ENCODE measurements around the gene MAOA. TPM values are rescaled to one million over a fixed set of nuclear protein-coding genes. Genes with fewer than 3 reads are reported as not detected.

MAOA gene
- total and polyA plus RNA-seq, 9 of the 15 experiments (the other 6 are each of a cell fraction or from before 2014, with no cell fraction given): 0.68 to 2.7 (median 1.9) TPM

DNA sequence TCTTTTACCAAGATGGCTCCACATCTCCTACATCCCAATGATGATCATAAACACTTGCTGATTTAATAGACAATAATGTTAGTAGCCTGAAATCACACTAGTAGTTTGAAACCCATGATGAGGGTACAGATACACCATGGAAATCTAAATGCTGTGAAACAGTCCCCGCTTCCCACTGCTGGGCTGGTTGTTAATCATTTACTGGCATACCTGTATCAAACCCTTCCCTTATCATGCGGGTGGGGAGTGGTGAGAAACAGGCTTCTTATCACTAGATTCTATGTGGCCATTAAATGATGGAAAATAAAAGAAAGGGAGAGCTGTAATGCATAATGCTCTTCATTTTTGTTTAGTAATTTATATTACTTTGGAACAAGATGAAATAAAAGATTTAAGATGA, 21.9 kb downstream of the MAOA start (continued):
- TF ChIP-seq, protein P1, sequence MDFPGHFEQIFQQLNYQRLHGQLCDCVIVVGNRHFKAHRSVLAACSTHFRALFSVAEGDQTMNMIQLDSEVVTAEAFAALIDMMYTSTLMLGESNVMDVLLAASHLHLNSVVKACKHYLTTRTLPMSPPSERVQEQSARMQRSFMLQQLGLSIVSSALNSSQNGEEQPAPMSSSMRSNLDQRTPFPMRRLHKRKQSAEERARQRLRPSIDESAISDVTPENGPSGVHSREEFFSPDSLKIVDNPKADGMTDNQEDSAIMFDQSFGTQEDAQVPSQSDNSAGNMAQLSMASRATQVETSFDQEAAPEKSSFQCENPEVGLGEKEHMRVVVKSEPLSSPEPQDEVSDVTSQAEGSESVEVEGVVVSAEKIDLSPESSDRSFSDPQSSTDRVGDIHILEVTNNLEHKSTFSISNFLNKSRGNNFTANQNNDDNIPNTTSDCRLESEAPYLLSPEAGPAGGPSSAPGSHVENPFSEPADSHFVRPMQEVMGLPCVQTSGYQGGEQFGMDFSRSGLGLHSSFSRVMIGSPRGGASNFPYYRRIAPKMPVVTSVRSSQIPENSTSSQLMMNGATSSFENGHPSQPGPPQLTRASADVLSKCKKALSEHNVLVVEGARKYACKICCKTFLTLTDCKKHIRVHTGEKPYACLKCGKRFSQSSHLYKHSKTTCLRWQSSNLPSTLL (IDR thresholded peaks at IDR 0.05): no peak
- no peak for TF ChIP-seq SIRT6 (IDR thresholded peaks at IDR 0.05; ENCODE audit: low read depth, low read length)
- TF ChIP-seq, protein P2, sequence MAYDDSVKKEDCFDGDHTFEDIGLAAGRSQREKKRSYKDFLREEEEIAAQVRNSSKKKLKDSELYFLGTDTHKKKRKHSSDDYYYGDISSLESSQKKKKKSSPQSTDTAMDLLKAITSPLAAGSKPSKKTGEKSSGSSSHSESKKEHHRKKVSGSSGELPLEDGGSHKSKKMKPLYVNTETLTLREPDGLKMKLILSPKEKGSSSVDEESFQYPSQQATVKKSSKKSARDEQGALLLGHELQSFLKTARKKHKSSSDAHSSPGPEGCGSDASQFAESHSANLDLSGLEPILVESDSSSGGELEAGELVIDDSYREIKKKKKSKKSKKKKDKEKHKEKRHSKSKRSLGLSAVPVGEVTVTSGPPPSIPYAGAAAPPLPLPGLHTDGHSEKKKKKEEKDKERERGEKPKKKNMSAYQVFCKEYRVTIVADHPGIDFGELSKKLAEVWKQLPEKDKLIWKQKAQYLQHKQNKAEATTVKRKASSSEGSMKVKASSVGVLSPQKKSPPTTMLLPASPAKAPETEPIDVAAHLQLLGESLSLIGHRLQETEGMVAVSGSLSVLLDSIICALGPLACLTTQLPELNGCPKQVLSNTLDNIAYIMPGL (CRISPR knock-in tag; IDR thresholded peaks at IDR 0.05): no peak
- TF ChIP-seq ZNF445 (CRISPR knock-in tag; IDR thresholded peaks at IDR 0.05; ENCODE audit: low read depth): no peak
- no peak for TF ChIP-seq CBFA2T3 (IDR thresholded peaks at IDR 0.05)

DNA sequence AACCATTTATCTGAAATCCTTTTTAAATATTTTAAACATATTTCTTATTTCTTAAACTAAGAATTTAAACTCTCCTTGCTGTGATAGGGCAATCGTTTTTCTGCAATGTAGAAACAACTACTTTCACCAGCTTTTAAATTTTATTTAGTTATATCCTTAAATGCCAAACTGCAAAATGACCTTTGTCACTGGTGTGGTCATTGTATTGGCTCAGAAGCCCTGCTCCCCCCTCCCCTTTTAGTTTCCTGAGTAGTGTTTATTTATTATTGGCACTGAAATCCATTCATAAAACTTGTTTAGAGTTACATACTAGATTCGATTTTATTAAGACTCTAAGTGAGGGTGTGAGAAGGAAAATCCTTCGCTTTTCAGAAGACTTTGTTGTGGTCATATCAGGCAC, 23.0 kb downstream of the MAOA start:
- Histone ChIP-seq H3K27ac (ENCODE audit: extremely low read depth, low read depth, low read length) (no peak overlapping the region), H3K9ac (ENCODE audit: insufficient read depth in 1 of 2, low read depth in 2 of 2, low read length in 2 of 2) (no peak overlapping the region), H2AFZ (ENCODE audit: low read depth, low read length) (no peak overlapping the region), H3K79me2 (ENCODE audit: control insufficient read depth, insufficient read depth, low read length) (no peaks in the 10 kb centered on the region), H3K9me1 (ENCODE audit: control insufficient read depth, insufficient read depth, low read length) (no peaks in the 10 kb centered on the region), H3K36me3 (ENCODE audit: control insufficient read depth, insufficient read depth, low read length) (no peaks in the 10 kb centered on the region), H3K4me2 (ENCODE audit: insufficient read depth, low read length) (no peak overlapping the region), H4K20me1 (replicated peaks; ENCODE audit: control insufficient read depth, insufficient read depth, low read length) (no peaks in the 10 kb centered on the region), H3K4me1 (replicated peaks in 1 of 2; ENCODE audit: control insufficient read depth in 2 of 2, insufficient read depth in 2 of 2, low read length in 2 of 2) (no peaks in the 10 kb centered on the region), H3K27me3 (ENCODE audit: control insufficient read depth in 2 of 2, insufficient read depth in 2 of 2, low read length in 2 of 2) (no peaks in the 10 kb centered on the region), H3K9me3 (replicated peaks; ENCODE audit: control insufficient read depth, insufficient read depth, low read depth, low read length) (no peaks in the 10 kb centered on the region), H3K4me3 (no peak overlapping the region)
- TF ChIP-seq COPS2 (conservative IDR thresholded peaks at IDR 0.05) (no peak), OTX1 (CRISPR knock-in tag; IDR thresholded peaks at IDR 0.05) (no peak), MYC (IDR thresholded peaks at IDR 0.05; ENCODE audit: low read depth, low read length) (no peak), MYC (CRISPR knock-in tag; IDR thresholded peaks at IDR 0.05; ENCODE audit: borderline replicate concordance, low read depth) (no peak), CHD4 (IDR thresholded peaks at IDR 0.05; ENCODE audit: insufficient read depth, insufficient replicate concordance, low read depth, low read length, poor library complexity, severe bottlenecking) (no peak), ZNF3 (CRISPR knock-in tag; IDR thresholded peaks at IDR 0.05) (no peak), RUNX1 (IDR thresholded peaks at IDR 0.05; ENCODE audit: low read depth) (no peak), PURB (CRISPR knock-in tag; IDR thresholded peaks at IDR 0.05; ENCODE audit: low read depth) (no peak), JUN (IDR thresholded peaks at IDR 0.05; ENCODE audit: borderline replicate concordance, low read depth, low read length) (no peak), JUN (CRISPR knock-in tag; IDR thresholded peaks at IDR 0.05; ENCODE audit: borderline replicate concordance) (no peak), TARDBP (IDR thresholded peaks at IDR 0.05) (no peak), PHTF2 (CRISPR knock-in tag; IDR thresholded peaks at IDR 0.05) (no peak)
- TF ChIP-seq, protein P3, sequence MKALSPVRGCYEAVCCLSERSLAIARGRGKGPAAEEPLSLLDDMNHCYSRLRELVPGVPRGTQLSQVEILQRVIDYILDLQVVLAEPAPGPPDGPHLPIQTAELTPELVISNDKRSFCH (CRISPR knock-in tag; IDR thresholded peaks at IDR 0.05): no peak
- TF ChIP-seq, protein P3 (tag; IDR thresholded peaks at IDR 0.05): no peak
- intact Hi-C loops (cut with micrococcal nuclease) (no loop called here), in situ Hi-C loops (cut with MboI) (no loop called here)
- FAIRE-seq (no peak), DNase-seq (ENCODE audit: extremely low read depth in 1 of 4, low spot score in 3 of 4) (no peak), ATAC-seq (no peak)
- ChIA-PET CTCF (ENCODE audit: low intra/inter-chr PET ratio) (interaction anchor here (0.7 kb wide), 1 partner anchor 17 kb away, joined by 3 read pairs; no protein-coding TSS in a partner anchor), POLR2A (no interaction called here)
- no TSS peak for BruUV-seq (replicated peaks)
- WGBS (ENCODE audit: insufficient coverage, low coverage, missing lambda C conversion rate): 0% methylated on average over 3 of the region's 3 CpGs
